ENCODE data around the gene AKAP8L. TPM values are rescaled to one million over a fixed set of nuclear protein-coding genes. Genes with fewer than 3 reads are reported as not detected.
A peak's percentile ranks its signal among the peaks of the same experiment; 100 is the strongest.

Gene AKAP8L
- total and polyA plus RNA-seq, 2 of the 8 experiments (the other 6 are each of a cell fraction or from before 2014, with no cell fraction given): 75.1 to 138 TPM

DNA sequence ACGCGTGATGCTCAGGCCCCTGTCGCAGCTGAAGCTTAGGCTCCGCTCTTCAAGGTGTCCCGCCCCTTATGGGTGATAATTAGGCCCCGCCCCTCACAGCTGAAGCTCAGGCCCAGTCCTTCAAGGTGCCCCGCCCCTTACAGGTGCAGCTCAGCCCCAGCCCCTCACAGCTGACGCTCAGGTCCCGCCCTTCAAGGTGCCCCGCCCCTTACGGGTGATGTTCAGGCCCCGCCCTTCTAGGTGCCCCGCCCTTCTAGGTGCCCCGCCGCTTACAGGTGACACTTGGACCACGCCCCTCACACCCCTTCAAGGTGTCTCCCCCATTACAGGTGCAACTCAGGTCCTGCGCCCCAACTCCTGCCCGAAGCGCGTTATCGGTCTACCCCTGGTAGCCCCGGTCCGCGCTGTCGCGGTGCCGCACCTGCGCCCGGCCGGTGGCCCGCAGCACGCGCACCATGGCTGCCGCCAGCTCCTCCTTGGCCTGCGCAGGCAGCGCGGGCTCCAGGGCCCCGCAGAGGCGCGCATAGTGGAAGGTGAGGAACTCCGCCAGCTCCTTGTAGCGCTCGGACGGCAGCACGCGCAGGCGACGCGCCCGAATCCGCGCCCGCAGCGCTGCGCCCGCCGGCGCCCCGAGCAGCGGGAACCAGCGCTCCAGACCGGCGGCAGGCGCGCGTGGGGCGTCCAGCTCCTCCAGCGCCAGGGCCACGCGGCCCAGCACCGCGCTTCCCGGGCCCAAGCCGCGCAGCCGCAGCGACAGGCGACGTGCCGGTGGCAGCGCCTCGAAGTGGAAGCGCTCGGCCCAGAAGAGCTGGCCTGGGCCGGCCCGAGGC, 38.3 kb upstream of the AKAP8L start:
- no peak overlapping the region for H4K91ac ChIP-seq (replicated peaks; ENCODE audit: insufficient read length, low read length)
- H3K4me3 ChIP-seq (ENCODE audit: extremely low read depth in 1 of 4, insufficient read depth in 2 of 4, low read depth in 3 of 4, low read length in 4 of 4): peak overlapping the region; percentile 24 to 61 (median 36)
- H3K23me2 ChIP-seq (ENCODE audit: low read depth, low read length): peaks cover 13% of the 10 kb centered on the region; the same call in 1 of the 2 replicates
- H3K27me3 ChIP-seq (replicated peaks in 1 of 4; ENCODE audit: control insufficient read depth in 3 of 4, extremely low read depth in 1 of 4, insufficient read depth in 3 of 4, low read length in 3 of 4): peaks cover 20 to 69% (median 55%) of the 10 kb centered on the region in 4 experiments
- peak; percentile 74 to 91 for DNase-seq (ENCODE audit: low read depth in 1 of 2, low spot score in 2 of 2)
- no peak overlapping the region for H4K5ac ChIP-seq (ENCODE audit: insufficient read length, low read depth, low read length)
- H3K9me3 ChIP-seq (ENCODE audit: insufficient read depth in 2 of 2, low read depth in 1 of 2, low read length in 1 of 2): no peaks in the 10 kb centered on the region
- ChIA-PET POLR2A (ENCODE audit: partially characterized antibody) (interaction anchor here (0.7 to 1.1 kb wide), 3 partner anchors 36 to 39 kb away, joined by 3 to 6 read pairs (median 3); partner anchors contain the start of gene AKAP8L), CTCF (ENCODE audit: partially characterized antibody) (interaction anchor here (0.5 to 5.7 kb wide), 12 partner anchors 7 to 671 kb away, joined by 3 to 25 read pairs (median 4); partner anchors contain the start of genes AKAP8L and RASAL3)
- H3K4ac ChIP-seq (replicated peaks; ENCODE audit: insufficient read length, low read depth, low read length): no peak overlapping the region
- H2BK20ac ChIP-seq (ENCODE audit: low read length): no peak overlapping the region
- FAIRE-seq: peak; percentile 13
- WGBS, 2 experiments (ENCODE audit: extremely low coverage in 1 of 2, insufficient coverage in 1 of 2, insufficient read length in 1 of 2, insufficient replicate concordance in 2 of 2, low coverage in 1 of 2, low lambda C conversion rate in 2 of 2, missing lambda C conversion rate in 1 of 2): 1% methylated on average over 37 of the region's 86 CpGs; no CpG with 5 or more reads in 1 of the 2 experiments
- no peak overlapping the region for H3K27ac ChIP-seq (ENCODE audit: low read depth, low read length)
- no peak overlapping the region for H2BK120ac ChIP-seq (replicated peaks; ENCODE audit: low read depth, low read length)
- peak overlapping the region; percentile 49 to 82 for H3K4me2 ChIP-seq (ENCODE audit: insufficient read depth in 1 of 2, low read depth in 2 of 2, low read length in 2 of 2)
- no peaks in the 10 kb centered on the region for H3K79me1 ChIP-seq (ENCODE audit: low read depth, low read length)
- no peak overlapping the region for H3K9ac ChIP-seq (replicated peaks in 1 of 4; ENCODE audit: extremely low read depth in 1 of 4, low read depth in 3 of 4, low read length in 3 of 4)
- no peak overlapping the region for H3K18ac ChIP-seq (ENCODE audit: extremely low read depth, low read length)
- no peak overlapping the region for H3K14ac ChIP-seq (ENCODE audit: insufficient read length)
- H4K8ac ChIP-seq (ENCODE audit: extremely low read depth, insufficient read depth, low read length): no peak overlapping the region
- H2BK12ac ChIP-seq (ENCODE audit: low read depth, low read length): no peak overlapping the region
- no peak overlapping the region for H2BK5ac ChIP-seq (ENCODE audit: low read depth, low read length)
- no peak overlapping the region for H2BK15ac ChIP-seq (ENCODE audit: low read length)
- no peak overlapping the region for H2AFZ ChIP-seq (ENCODE audit: low read length)
- H3K36me3 ChIP-seq (ENCODE audit: control insufficient read depth in 2 of 4, insufficient read depth in 4 of 4, low read length in 3 of 4): no peaks in the 10 kb centered on the region; a peak in 1 of 8 replicates
- no peaks in the 10 kb centered on the region for H3K79me2 ChIP-seq (ENCODE audit: control insufficient read depth in 1 of 2, insufficient read depth in 2 of 2, low read length in 2 of 2)
- H3K4me1 ChIP-seq (replicated peaks in 1 of 4; ENCODE audit: control insufficient read depth in 3 of 4, insufficient read depth in 4 of 4, low read length in 3 of 4): peaks cover 0 to 17% (median 10%) of the 10 kb centered on the region in 4 experiments; a peak in 5 of 7 replicates
- H3K56ac ChIP-seq (replicated peaks; ENCODE audit: insufficient read length, low read depth, low read length): no peak overlapping the region
- no peak overlapping the region for H2AK5ac ChIP-seq (ENCODE audit: low read depth, low read length)
- TF ChIP-seq SP1 (IDR thresholded peaks at IDR 0.05; ENCODE audit: low read depth, low read length) (no peak), KDM4A (IDR thresholded peaks at IDR 0.05; ENCODE audit: low read depth, low read length, severe bottlenecking) (peak; percentile 71), HDAC2 (IDR thresholded peaks at IDR 0.05; ENCODE audit: borderline replicate concordance in 1 of 2, low read depth in 2 of 2, low read length in 2 of 2) (0 out of 4 replicates have a peak, but pooled peaks of 1 of the 2 experiments have one; percentile 65), POU5F1 (IDR thresholded peaks at IDR 0.05; ENCODE audit: low read depth, low read length) (no peak), NRF1 (IDR thresholded peaks at IDR 0.05; ENCODE audit: low read depth, low read length) (no peak), YY1 (IDR thresholded peaks at IDR 0.05; ENCODE audit: low read depth, low read length) (0 out of 2 replicates have a peak, but pooled peaks have one; percentile 24), RXRA (IDR thresholded peaks at IDR 0.05; ENCODE audit: insufficient read depth, low read depth, low read length) (no peak), PHF8 (conservative IDR thresholded peaks at IDR 0.05; ENCODE audit: low read depth, low read length) (0 out of 2 replicates have a peak, but pooled peaks have one; percentile 17), TCF12 (IDR thresholded peaks at IDR 0.05; ENCODE audit: low read depth, low read length) (0 out of 2 replicates have a peak, but pooled peaks have one; percentile 3)
- TF ChIP-seq, protein P1, sequence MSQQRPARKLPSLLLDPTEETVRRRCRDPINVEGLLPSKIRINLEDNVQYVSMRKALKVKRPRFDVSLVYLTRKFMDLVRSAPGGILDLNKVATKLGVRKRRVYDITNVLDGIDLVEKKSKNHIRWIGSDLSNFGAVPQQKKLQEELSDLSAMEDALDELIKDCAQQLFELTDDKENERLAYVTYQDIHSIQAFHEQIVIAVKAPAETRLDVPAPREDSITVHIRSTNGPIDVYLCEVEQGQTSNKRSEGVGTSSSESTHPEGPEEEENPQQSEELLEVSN (IDR thresholded peaks at IDR 0.05): peak; percentile 10; the same call in 1 of the 2 replicates
- no peak overlapping the region for H3K23ac ChIP-seq (ENCODE audit: insufficient read length)
- H4K20me1 ChIP-seq (replicated peaks in 1 of 2; ENCODE audit: control insufficient read depth in 1 of 2, insufficient read depth in 2 of 2, low read length in 2 of 2): peaks cover 0 to 7% of the 10 kb centered on the region in 2 experiments

All from H1 (cell line).